HG02763 (cell line): ENCODE data around the gene DUSP8.
A peak's percentile ranks its signal among the peaks of the same experiment; 100 is the strongest.

Experiments used
- ATAC-seq: cut with Tn5 transposase; IDR thresholded peaks from one replicate; pipeline ENCODE4 v1.9.1; 2021; ENCODE audit warnings: mild to moderate bottlenecking, moderate library complexity; ENCODE audit not compliant: unreplicated experiment

Gene DUSP8

DNA sequence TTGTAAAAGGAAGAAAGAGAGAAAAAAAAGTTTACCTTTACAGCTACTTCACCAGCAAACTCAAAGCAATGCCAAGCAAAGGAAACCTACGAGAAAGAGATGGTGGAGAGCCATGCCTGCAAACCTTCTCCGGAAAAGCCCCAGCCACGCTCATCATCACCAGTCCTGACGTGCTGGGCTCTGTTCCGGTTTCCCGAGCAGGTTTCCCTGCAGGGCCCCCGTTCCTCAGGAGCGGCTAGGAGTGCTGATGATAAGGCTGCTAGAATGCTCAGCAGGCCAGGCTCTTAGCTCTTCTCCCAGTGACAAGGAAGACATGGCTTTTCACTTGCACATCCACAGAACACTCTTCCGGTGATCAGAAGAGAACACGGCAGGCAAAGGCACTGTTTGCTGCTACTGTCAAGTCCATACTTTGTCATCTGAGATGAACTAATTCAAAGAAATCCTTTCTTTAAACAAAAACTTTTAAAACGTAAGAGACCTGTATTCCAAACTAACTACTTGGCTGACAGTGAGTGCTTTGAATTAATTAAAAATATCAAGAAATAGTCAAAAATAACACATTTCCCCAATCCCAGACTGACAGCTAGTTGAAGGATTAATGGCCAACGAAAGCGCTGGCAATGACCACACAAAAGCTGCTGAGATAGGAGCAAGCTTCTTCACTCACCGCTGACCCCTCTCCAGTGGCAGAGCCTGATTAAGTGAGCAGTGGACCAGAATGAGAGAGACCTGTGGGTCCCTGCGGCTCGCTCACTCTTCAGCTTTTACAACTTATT, 35.8 kb downstream of the DUSP8 start:
- ATAC-seq: no peak

- ATAC-seq: no peak
Measured at GRCh38 chr11:1534682-1535081, 37.4 kb downstream of the DUSP8 start.

- no peak for ATAC-seq
Measured at GRCh38 chr11:1534171-1534570, 37.9 kb downstream of the DUSP8 start.

GRCh38 chr11:1533342-1533725, 38.7 kb downstream of the DUSP8 start:
- ATAC-seq: no peak

GRCh38 chr11:1532606-1533341, 39.3 kb downstream of the DUSP8 start:
- no peak for ATAC-seq

GRCh38 chr11:1532014-1532586, 40.0 kb downstream of the DUSP8 start:
- no peak for ATAC-seq

DNA sequence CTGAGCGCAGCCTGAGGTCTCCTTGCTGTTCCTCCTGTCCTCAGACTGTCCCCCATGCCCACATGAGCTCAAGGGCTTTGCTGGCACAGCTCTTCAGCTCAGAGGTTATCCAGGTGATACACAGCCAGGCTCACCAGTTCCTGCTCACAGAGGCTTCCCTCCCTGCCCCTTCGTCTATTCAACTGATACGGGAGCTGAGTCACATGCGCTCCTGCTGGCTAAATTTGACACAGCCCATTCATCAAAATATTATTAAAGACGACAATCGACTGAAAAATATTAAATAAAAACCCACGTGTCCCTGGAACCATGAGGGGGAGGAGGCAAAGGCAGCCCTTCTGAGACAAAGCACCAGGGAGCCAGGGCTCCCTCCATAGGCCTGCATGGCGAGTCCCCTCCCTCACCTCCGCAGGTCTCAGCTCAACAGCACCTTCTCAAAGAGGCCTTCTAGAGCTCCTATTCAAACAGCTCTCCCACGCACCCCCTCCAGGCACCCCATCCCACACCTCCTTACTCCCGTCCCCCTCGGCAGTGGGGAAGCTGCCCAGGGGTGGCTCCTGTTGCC, 40.5 kb downstream of the DUSP8 start:
- no peak for ATAC-seq

DNA sequence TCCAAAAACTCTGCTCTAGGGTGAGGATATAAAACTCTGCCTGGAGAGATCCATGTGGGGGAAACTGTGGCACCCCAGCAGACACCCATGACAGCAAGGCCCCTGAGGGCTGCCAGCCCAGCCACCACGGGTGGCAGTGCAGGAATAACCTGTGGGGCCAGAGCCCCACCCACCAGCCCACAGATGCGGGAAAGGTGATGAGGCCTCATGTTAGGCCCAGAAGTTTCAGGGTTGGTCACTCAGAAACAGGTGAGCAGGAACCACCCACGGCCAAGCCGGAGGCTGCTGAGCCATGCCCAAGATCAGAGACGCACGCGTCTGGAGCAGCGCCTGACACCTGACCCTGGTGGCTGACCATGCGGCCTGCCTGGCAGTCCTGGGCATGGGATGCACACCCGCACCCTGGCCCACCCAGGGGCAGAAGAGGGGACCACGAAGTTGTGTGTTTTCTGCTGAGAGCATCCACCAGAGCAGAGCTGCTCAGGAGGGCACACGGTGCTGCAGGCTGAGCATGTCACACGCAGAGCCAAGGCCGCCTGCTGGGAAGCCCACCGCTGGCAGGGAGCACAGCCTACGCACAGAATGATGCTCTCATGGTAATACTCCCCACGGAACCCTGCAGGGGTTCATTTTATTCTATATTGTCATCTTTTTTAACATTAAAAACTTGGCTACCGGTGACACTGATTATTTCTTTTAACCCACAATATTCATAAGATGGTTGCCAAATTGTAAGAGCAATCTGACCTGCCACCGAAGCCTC, 41.2 kb downstream of the DUSP8 start:
- no peak for ATAC-seq

GRCh38 chr11:1529774-1530173, 42.3 kb downstream of the DUSP8 start:
- ATAC-seq: no peak

DNA sequence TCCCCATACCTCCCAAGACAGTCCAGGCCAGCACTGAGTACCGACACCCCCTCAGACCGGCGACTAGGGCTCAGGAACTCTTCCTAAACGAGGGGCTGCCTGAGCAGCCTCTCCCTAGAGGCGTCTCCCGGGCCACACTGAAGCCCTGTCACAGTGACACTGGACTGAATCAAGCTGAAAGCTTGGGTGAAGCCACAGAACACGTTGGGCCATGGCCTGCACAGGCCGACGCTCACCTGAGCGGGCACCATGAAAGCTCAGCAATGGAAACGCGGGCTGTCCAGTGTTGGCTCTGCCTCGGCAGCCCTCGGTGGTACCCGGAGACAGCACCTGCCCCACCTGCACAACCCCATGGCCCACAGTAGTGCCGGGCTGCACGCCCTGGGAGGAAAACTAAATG, 42.8 kb downstream of the DUSP8 start:
- no peak for ATAC-seq

GRCh38 chr11:1528710-1529109, 43.4 kb downstream of the DUSP8 start:
- no peak for ATAC-seq

- no peak for ATAC-seq
Measured at GRCh38 chr11:1526785-1527184, 45.3 kb downstream of the DUSP8 start.

DNA sequence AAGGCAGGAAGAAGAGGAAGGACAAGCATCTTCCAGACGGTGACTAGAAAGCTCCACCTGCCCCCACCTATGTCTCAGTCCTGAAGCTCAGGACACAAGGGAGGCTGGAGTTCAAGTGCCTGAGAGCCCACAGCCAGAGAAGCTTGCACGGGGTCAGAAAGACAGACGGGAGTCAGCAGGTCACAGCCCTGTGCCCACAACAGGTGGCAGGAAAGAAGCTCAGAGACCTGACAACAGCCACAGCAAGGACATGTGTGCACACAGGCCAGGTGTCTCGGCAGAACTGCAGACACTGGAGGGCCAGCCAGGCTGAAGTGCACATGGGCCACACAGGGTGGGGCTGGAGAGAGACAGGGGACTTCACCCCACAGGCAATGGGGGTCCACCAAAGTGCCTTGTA, 48.3 kb downstream of the DUSP8 start:
- ATAC-seq: no peak

DNA sequence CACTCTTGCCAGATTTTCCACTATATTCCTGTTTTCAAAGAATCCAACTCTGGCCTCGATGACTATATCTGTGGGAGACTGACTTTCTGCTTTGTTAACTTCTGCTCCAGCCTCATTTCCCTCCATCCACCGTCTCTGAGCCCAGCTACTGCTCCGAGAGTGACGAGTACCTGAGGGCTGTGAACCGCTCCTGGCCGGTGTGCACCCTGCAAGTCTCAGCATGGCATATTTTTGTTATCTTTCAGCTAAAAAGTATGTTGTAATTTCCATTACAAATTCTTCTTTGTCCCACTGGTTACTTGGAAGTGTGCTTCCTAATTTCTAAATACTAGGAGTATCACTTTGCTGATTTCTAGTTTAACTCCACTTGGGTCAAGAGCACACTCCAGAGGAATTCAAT, 49.0 kb downstream of the DUSP8 start:
- ATAC-seq: no peak

GRCh38 chr11:1522081-1522424, 50.0 kb downstream of the DUSP8 start:
- ATAC-seq: peak; percentile 24

- ATAC-seq: peak; percentile 86
Measured at GRCh38 chr11:1521382-1522080, 50.5 kb downstream of the DUSP8 start.

- no peak for ATAC-seq
Measured at GRCh38 chr11:1520663-1521267, 51.3 kb downstream of the DUSP8 start.

DNA sequence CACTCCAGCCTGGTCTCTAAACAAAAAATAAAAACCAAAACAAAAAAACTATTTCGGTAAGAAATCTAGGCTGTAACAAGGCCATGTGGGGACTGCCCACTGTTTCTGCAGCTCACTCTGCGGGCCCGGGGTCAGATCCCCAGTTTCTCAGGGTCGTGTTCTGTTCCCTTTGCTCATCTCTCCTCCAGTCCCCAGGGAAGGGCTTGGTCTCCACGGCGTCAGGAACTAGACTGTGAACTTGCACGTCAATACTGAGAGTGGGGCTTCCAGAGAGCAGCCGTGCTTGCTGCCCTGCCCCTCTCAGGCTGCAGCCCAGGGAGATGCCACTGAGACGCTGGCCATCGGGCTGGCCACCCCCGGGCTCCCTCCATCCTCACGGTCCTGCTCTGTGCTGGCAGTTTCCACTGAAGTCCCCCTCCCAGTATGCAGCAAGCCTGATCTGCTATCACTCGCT, 51.8 kb downstream of the DUSP8 start:
- no peak for ATAC-seq

GRCh38 chr11:1519028-1520010, 52.8 kb downstream of the DUSP8 start:
- no peak for ATAC-seq
